Mesothelial cell of epicardium (in vitro differentiated cells): ENCODE results near the gene TM6SF1. TPM values are rescaled to one million over a fixed set of nuclear protein-coding genes. Genes with fewer than 3 reads are reported as not detected.

Experiments used
- DNase-seq, 2 experiments: peaks; one replicate each; pipeline ENCODE4 v3.0.0; 2021; ENCODE audit warnings: low spot score in 2 of 2; ENCODE audit not compliant: unreplicated experiment in 2 of 2
- H3K27ac Mint-ChIP-seq: 2 replicates; pipeline ENCODE4 v1.8.0; 2021; ENCODE audit warnings: mixed read lengths
- H3K27me3 Mint-ChIP-seq: 2 replicates; pipeline ENCODE4 v1.8.0; 2021; ENCODE audit warnings: low read depth, mixed read lengths
- H3K36me3 Mint-ChIP-seq: 2 replicates; pipeline ENCODE4 v1.8.0; 2021; ENCODE audit warnings: mixed read lengths
- H3K4me1 Mint-ChIP-seq: 2 replicates; pipeline ENCODE4 v1.8.0; 2021; ENCODE audit warnings: mixed read lengths
- H3K4me3 Mint-ChIP-seq: 2 replicates; pipeline ENCODE4 v1.8.0; 2021; ENCODE audit warnings: mild to moderate bottlenecking, moderate library complexity, mixed read lengths
- H3K9me3 Mint-ChIP-seq: 2 replicates; pipeline ENCODE4 v1.8.0; 2021; ENCODE audit warnings: mixed read lengths
- CTCF ChIP-seq: fragments of 200-600 bp; sonication (generic); IDR thresholded peaks from one replicate; pipeline ENCODE4 v1.5.0; 2021; ENCODE audit warnings: antibody characterized with exemption; ENCODE audit not compliant: unreplicated experiment
- total RNA-seq: library from RNA; stranded (reverse); gene quantifications from 3 replicates; pipeline ENCODE4 v1.2.1, GENCODE V29; 2021

Gene TM6SF1
- total RNA-seq, 1 donor from 2014 or later: not detected

GRCh38 chr15:83115831-83116565, 8.6 kb downstream of the TM6SF1 start:
- Mint-ChIP-seq H3K27me3 (peaks cover 8% of the 10 kb centered on the region), H3K4me1 (no peaks in the 10 kb centered on the region), H3K36me3 (peaks cover 4% of the 10 kb centered on the region)

DNA sequence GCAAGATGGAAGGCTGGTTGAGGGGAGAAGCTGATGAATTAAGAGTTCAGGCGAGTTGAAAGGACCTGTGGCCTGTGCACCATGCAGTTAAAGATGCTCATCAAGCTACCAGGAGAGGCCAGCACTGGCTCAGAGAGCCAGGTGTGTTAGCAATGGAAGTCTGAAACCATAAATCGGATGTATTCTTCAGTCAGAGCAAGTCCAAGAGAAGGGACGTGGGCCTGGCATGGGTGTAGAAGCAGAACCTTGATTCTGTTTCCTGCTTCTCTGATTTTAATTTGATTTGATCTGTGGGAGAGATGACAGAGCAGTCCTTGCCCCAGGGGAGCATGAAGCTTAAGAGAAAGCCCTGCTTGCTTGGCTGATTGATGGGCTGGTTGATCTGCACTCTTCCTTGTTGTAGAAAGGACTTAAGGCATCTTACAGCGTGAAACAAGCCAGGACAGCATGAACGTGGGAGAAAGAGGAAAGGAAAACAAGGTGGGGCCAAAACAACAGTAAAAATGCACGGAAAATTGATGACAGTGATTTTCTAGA, 10.9 kb downstream of the TM6SF1 start:
- H3K4me3 Mint-ChIP-seq: no peak overlapping the region
- no peaks in the 10 kb centered on the region for H3K9me3 Mint-ChIP-seq
- no peaks in the 10 kb centered on the region for H3K4me1 Mint-ChIP-seq
- H3K36me3 Mint-ChIP-seq: peaks cover 4% of the 10 kb centered on the region
- H3K27ac Mint-ChIP-seq: no peak overlapping the region
- no peak for DNase-seq
- H3K27me3 Mint-ChIP-seq: no peaks in the 10 kb centered on the region
- TF ChIP-seq CTCF: no peak

More at GRCh38 chr15:83115831-83116565, 8.6 kb downstream of the TM6SF1 start:
- TF ChIP-seq CTCF: no peak
- no peak for DNase-seq
- no peak overlapping the region for H3K4me3 Mint-ChIP-seq
- peaks cover 5% of the 10 kb centered on the region for H3K9me3 Mint-ChIP-seq
- H3K27ac Mint-ChIP-seq: no peak overlapping the region

GRCh38 chr15:83118968-83119367, 11.5 kb downstream of the TM6SF1 start:
- peaks cover 3% of the 10 kb centered on the region for H3K36me3 Mint-ChIP-seq
- no peak for DNase-seq
- TF ChIP-seq CTCF: no peak
- H3K27me3 Mint-ChIP-seq: no peaks in the 10 kb centered on the region
- H3K4me1 Mint-ChIP-seq: no peaks in the 10 kb centered on the region
- H3K27ac Mint-ChIP-seq: no peak overlapping the region
- no peaks in the 10 kb centered on the region for H3K9me3 Mint-ChIP-seq
- H3K4me3 Mint-ChIP-seq: no peak overlapping the region

- DNase-seq: no peak
- no peaks in the 10 kb centered on the region for H3K9me3 Mint-ChIP-seq
- H3K27ac Mint-ChIP-seq: no peak overlapping the region
- H3K36me3 Mint-ChIP-seq: no peaks in the 10 kb centered on the region
- H3K4me3 Mint-ChIP-seq: no peak overlapping the region
- H3K27me3 Mint-ChIP-seq: no peaks in the 10 kb centered on the region
- no peaks in the 10 kb centered on the region for H3K4me1 Mint-ChIP-seq
- TF ChIP-seq CTCF: no peak
These were observed 12.6 kb downstream of the TM6SF1 start for GRCh38 chr15:83119968-83120581.

DNA sequence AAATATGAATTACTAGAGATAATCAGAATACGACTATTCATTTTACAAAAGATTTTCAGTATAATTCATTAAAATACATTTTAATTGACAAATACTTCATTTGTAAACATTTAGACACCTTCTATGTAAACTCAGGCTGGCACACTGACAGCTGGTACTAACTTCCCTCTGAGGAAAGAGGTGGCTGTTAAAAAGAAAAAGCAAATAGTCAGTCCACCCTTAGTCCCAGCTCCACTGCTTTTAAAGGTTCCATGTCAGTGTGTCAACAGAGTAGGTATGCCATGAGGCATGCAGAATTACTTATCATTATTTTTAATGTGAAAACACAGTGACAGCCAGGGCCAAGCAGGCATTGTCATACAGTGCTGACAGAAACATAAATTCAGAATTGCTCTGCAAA, 16.1 kb downstream of the TM6SF1 start:
- no peak overlapping the region for H3K27ac Mint-ChIP-seq
- TF ChIP-seq CTCF: no peak
- no peaks in the 10 kb centered on the region for H3K4me1 Mint-ChIP-seq
- DNase-seq: no peak
- no peaks in the 10 kb centered on the region for H3K27me3 Mint-ChIP-seq
- H3K36me3 Mint-ChIP-seq: no peaks in the 10 kb centered on the region
- H3K9me3 Mint-ChIP-seq: no peaks in the 10 kb centered on the region
- H3K4me3 Mint-ChIP-seq: no peak overlapping the region
